ENCODE measurements around the gene STXBP6.

DNA sequence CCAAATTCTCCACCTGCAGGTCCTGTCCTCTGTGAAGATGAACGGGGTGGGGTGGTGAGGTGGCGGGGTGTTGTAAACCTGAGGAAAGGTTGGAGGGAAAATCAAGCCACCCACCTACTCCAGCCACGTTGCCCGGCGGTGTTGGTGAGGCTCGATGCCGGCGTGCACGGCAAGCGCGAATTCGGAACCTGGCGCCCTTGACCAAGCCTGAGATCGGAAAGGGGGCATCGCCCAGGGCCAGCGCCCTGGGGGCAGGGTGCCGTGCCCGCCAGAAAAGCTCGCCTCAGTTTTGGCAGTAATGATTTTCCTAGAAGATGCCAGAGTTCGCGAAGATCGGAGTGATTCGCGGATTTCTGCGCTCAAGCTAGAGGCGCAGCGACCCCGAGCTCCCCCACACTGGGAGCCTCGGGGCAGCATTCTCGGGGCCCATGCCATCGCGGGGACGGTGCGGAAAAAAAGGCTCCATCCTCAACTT lies 817 bp downstream of the STXBP6 start:
- no peak for TF ChIP-seq ZNF785 (tag by site-specific recombination; IDR thresholded peaks at IDR 0.05)
- TF ChIP-seq, protein P1, sequence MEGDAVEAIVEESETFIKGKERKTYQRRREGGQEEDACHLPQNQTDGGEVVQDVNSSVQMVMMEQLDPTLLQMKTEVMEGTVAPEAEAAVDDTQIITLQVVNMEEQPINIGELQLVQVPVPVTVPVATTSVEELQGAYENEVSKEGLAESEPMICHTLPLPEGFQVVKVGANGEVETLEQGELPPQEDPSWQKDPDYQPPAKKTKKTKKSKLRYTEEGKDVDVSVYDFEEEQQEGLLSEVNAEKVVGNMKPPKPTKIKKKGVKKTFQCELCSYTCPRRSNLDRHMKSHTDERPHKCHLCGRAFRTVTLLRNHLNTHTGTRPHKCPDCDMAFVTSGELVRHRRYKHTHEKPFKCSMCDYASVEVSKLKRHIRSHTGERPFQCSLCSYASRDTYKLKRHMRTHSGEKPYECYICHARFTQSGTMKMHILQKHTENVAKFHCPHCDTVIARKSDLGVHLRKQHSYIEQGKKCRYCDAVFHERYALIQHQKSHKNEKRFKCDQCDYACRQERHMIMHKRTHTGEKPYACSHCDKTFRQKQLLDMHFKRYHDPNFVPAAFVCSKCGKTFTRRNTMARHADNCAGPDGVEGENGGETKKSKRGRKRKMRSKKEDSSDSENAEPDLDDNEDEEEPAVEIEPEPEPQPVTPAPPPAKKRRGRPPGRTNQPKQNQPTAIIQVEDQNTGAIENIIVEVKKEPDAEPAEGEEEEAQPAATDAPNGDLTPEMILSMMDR (tag by site-specific recombination; IDR thresholded peaks at IDR 0.05) = no peak
- no peak for TF ChIP-seq ZNF24 (tag by site-specific recombination; IDR thresholded peaks at IDR 0.05)
- TF ChIP-seq, protein P2, sequence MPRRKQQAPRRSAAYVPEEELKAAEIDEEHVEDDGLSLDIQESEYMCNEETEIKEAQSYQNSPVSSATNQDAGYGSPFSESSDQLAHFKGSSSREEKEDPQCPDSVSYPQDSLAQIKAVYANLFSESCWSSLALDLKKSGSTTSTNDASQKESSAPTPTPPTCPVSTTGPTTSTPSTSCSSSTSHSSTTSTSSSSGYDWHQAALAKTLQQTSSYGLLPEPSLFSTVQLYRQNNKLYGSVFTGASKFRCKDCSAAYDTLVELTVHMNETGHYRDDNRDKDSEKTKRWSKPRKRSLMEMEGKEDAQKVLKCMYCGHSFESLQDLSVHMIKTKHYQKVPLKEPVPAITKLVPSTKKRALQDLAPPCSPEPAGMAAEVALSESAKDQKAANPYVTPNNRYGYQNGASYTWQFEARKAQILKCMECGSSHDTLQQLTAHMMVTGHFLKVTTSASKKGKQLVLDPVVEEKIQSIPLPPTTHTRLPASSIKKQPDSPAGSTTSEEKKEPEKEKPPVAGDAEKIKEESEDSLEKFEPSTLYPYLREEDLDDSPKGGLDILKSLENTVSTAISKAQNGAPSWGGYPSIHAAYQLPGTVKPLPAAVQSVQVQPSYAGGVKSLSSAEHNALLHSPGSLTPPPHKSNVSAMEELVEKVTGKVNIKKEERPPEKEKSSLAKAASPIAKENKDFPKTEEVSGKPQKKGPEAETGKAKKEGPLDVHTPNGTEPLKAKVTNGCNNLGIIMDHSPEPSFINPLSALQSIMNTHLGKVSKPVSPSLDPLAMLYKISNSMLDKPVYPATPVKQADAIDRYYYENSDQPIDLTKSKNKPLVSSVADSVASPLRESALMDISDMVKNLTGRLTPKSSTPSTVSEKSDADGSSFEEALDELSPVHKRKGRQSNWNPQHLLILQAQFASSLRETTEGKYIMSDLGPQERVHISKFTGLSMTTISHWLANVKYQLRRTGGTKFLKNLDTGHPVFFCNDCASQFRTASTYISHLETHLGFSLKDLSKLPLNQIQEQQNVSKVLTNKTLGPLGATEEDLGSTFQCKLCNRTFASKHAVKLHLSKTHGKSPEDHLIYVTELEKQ (tag by site-specific recombination; IDR thresholded peaks at IDR 0.05; ENCODE audit: borderline replicate concordance) = no peak
- TF ChIP-seq ZBTB7A (tag by site-specific recombination; IDR thresholded peaks at IDR 0.05; ENCODE audit: low read depth) = no peak
- no peak for TF ChIP-seq ZBTB21 (tag by site-specific recombination; IDR thresholded peaks at IDR 0.05)
- no peak for TF ChIP-seq ZNF473 (tag by site-specific recombination; IDR thresholded peaks at IDR 0.05)
- no peak for TF ChIP-seq ZNF175 (tag by site-specific recombination; IDR thresholded peaks at IDR 0.05)
- TF ChIP-seq BCL11A (tag by site-specific recombination; IDR thresholded peaks at IDR 0.05; ENCODE audit: low read depth) = no peak
- no peak for TF ChIP-seq ZNF157 (tag by site-specific recombination; IDR thresholded peaks at IDR 0.05)
- TF ChIP-seq HOXA7 (CRISPR knock-in tag; IDR thresholded peaks at IDR 0.05; ENCODE audit: borderline replicate concordance) = no peak
- TF ChIP-seq, protein P3, sequence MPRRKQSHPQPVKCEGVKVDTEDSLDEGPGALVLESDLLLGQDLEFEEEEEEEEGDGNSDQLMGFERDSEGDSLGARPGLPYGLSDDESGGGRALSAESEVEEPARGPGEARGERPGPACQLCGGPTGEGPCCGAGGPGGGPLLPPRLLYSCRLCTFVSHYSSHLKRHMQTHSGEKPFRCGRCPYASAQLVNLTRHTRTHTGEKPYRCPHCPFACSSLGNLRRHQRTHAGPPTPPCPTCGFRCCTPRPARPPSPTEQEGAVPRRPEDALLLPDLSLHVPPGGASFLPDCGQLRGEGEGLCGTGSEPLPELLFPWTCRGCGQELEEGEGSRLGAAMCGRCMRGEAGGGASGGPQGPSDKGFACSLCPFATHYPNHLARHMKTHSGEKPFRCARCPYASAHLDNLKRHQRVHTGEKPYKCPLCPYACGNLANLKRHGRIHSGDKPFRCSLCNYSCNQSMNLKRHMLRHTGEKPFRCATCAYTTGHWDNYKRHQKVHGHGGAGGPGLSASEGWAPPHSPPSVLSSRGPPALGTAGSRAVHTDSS (tag by site-specific recombination; IDR thresholded peaks at IDR 0.05) = no peak

Data from HEK293 (cell line).